ENCODE measurements around the gene NFKBIE. TPM values are rescaled to one million over a fixed set of nuclear protein-coding genes. Genes with fewer than 3 reads are reported as not detected.

Gene NFKBIE
- total RNA-seq, 1 donor: 4.7 TPM

GRCh38 chr6:44225579-44226325 is 39.6 kb downstream of the NFKBIE start:
- Histone ChIP-seq H3K4me1 (ENCODE audit: insufficient read depth, low read length) (peaks cover 37% of the 10 kb centered on the region), H3K27ac (ENCODE audit: low read depth, low read length) (no peak overlapping the region), H3K79me2 (ENCODE audit: insufficient read depth, low read length) (peaks cover 20% of the 10 kb centered on the region), H3K4me3 (ENCODE audit: insufficient read depth, low read length) (no peak overlapping the region), H3K36me3 (ENCODE audit: insufficient read depth, low read length) (no peaks in the 10 kb centered on the region), H3K27me3 (ENCODE audit: insufficient read depth, low read length) (no peaks in the 10 kb centered on the region), H2AFZ (ENCODE audit: low read length) (no peak overlapping the region), H3K4me2 (ENCODE audit: insufficient read depth, low read length) (no peak overlapping the region), H4K20me1 (ENCODE audit: insufficient read depth, low read length) (no peaks in the 10 kb centered on the region), H3K9me3 (ENCODE audit: low read depth, low read length) (no peaks in the 10 kb centered on the region)
- no peak for TF ChIP-seq CTCF (IDR thresholded peaks at IDR 0.05; ENCODE audit: extremely low read depth, low read depth, low read length)
- DNase-seq (ENCODE audit: insufficient read length, low spot score, missing footprints): peak; percentile 46

GRCh38 chr6:44224965-44225305 is 40.4 kb downstream of the NFKBIE start:
- peak; percentile 84 for DNase-seq (ENCODE audit: insufficient read length, low spot score, missing footprints)
- Histone ChIP-seq H3K27me3 (ENCODE audit: insufficient read depth, low read length) (no peaks in the 10 kb centered on the region), H3K9me3 (ENCODE audit: low read depth, low read length) (no peaks in the 10 kb centered on the region), H3K36me3 (ENCODE audit: insufficient read depth, low read length) (no peaks in the 10 kb centered on the region), H3K27ac (ENCODE audit: low read depth, low read length) (no peak overlapping the region), H3K4me3 (ENCODE audit: insufficient read depth, low read length) (no peak overlapping the region), H3K79me2 (ENCODE audit: insufficient read depth, low read length) (peaks cover 20% of the 10 kb centered on the region), H3K4me2 (ENCODE audit: insufficient read depth, low read length) (peak overlapping the region; percentile 94), H3K4me1 (ENCODE audit: insufficient read depth, low read length) (peaks cover 37% of the 10 kb centered on the region), H4K20me1 (ENCODE audit: insufficient read depth, low read length) (no peaks in the 10 kb centered on the region), H2AFZ (ENCODE audit: low read length) (no peak overlapping the region)
- no peak for TF ChIP-seq CTCF (IDR thresholded peaks at IDR 0.05; ENCODE audit: extremely low read depth, low read depth, low read length)

- Histone ChIP-seq H3K27ac (ENCODE audit: low read depth, low read length) (no peak overlapping the region), H2AFZ (ENCODE audit: low read length) (peak overlapping the region; percentile 83), H3K4me2 (ENCODE audit: insufficient read depth, low read length) (peak overlapping the region; percentile 94), H3K36me3 (ENCODE audit: insufficient read depth, low read length) (no peaks in the 10 kb centered on the region), H3K4me1 (ENCODE audit: insufficient read depth, low read length) (peaks cover 38% of the 10 kb centered on the region), H3K4me3 (ENCODE audit: insufficient read depth, low read length) (peak overlapping the region; percentile 72), H4K20me1 (ENCODE audit: insufficient read depth, low read length) (no peaks in the 10 kb centered on the region), H3K27me3 (ENCODE audit: insufficient read depth, low read length) (no peaks in the 10 kb centered on the region), H3K79me2 (ENCODE audit: insufficient read depth, low read length) (peaks cover 20% of the 10 kb centered on the region), H3K9me3 (ENCODE audit: low read depth, low read length) (no peaks in the 10 kb centered on the region)
- no peak for TF ChIP-seq CTCF (IDR thresholded peaks at IDR 0.05; ENCODE audit: extremely low read depth, low read depth, low read length)
- DNase-seq (ENCODE audit: insufficient read length, low spot score, missing footprints): peak; percentile 93
Measured at GRCh38 chr6:44224029-44224964, 41.1 kb downstream of the NFKBIE start.

All from osteoblast (primary cell).